LNCAP (cell line): Measurements from ENCODE around the gene PROX2.

Experiments
- TF ChIP-seq, protein P1 (sequence below): fragments of 450-650 bp; IDR thresholded peaks from 2 replicates; pipeline ENCODE4 v1.5.1; 2017; ENCODE audit warnings: mild to moderate bottlenecking

The PROX2 gene

GRCh38 chr14:74852922-74853530 is 22.9 kb downstream of the PROX2 start:
- TF ChIP-seq, protein P1, sequence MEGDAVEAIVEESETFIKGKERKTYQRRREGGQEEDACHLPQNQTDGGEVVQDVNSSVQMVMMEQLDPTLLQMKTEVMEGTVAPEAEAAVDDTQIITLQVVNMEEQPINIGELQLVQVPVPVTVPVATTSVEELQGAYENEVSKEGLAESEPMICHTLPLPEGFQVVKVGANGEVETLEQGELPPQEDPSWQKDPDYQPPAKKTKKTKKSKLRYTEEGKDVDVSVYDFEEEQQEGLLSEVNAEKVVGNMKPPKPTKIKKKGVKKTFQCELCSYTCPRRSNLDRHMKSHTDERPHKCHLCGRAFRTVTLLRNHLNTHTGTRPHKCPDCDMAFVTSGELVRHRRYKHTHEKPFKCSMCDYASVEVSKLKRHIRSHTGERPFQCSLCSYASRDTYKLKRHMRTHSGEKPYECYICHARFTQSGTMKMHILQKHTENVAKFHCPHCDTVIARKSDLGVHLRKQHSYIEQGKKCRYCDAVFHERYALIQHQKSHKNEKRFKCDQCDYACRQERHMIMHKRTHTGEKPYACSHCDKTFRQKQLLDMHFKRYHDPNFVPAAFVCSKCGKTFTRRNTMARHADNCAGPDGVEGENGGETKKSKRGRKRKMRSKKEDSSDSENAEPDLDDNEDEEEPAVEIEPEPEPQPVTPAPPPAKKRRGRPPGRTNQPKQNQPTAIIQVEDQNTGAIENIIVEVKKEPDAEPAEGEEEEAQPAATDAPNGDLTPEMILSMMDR, result no peak

GRCh38 chr14:74848768-74849167 is 27.2 kb downstream of the PROX2 start:
- TF ChIP-seq, protein P1, result no peak

DNA sequence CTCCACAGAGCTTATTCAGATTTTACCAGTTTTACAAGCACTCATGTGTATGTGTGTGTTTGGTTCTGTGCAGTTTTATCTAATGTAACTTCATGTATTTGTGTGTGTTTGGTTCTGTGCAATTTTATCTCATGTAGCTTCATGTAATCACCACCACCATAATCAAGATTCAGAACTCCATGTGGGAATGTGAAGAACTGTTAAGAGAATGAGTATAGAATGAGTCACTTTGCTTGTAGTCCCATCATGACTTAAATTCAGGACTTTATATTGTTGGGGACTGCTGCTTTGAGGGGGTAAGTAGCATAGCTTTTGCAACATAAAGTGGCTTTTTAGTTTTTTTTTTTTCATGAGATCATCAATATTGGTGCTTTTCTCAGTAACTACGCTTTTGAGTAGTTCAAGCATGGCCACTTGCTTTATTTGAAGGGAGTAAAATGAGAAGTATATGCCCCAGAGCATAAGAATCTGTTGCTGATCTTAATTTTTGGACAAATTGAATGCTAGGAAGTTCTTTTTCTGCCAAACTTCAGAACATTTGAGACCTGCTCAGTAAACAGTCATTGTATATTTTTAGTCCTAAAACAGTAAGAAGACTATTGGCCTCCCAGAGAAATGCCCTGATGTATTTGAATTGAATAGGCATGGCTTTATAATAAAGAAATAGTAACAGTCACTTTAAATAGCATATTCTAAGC is 28.8 kb downstream of the PROX2 start:
- TF ChIP-seq, protein P1, result no peak

DNA sequence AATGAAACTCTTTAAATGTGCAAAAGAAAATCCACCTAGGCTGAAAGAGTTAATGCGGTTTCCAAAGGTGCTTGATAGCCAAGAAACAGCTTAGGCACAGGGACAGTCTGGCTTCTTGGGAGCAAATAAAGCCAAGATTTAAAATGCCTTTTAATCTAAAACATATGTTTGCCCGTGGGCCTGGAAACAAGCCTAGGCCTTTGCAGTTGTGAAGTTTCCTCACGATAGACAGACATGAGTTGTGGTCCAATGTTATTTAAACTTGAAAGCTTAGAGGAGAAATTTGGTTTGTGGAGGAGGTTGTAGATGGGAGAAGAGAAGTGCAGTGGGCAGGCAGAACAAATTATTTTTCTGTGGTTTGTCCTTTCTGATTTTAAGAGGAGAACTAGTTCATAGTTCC is 29.8 kb downstream of the PROX2 start:
- TF ChIP-seq, protein P1, result no peak

DNA sequence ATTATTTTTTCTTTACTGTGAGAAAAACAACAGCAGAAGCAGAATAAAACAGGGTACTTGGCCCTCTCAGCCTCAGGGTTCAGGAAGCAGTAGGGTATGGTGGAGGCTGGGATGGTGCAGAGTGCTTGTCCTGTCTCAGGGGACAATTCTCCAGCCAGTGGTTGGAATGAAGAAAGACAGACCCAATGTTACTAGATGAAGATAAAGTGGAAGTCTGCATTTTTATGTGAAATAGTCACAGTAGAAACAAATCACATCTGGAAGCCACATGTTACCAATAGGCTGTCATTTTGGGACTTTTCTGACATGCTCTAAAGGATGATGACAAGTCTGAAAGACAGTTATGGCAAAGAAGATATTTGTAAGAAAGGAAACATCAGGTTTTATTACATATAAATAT is 32.3 kb downstream of the PROX2 start:
- TF ChIP-seq, protein P1, result no peak

DNA sequence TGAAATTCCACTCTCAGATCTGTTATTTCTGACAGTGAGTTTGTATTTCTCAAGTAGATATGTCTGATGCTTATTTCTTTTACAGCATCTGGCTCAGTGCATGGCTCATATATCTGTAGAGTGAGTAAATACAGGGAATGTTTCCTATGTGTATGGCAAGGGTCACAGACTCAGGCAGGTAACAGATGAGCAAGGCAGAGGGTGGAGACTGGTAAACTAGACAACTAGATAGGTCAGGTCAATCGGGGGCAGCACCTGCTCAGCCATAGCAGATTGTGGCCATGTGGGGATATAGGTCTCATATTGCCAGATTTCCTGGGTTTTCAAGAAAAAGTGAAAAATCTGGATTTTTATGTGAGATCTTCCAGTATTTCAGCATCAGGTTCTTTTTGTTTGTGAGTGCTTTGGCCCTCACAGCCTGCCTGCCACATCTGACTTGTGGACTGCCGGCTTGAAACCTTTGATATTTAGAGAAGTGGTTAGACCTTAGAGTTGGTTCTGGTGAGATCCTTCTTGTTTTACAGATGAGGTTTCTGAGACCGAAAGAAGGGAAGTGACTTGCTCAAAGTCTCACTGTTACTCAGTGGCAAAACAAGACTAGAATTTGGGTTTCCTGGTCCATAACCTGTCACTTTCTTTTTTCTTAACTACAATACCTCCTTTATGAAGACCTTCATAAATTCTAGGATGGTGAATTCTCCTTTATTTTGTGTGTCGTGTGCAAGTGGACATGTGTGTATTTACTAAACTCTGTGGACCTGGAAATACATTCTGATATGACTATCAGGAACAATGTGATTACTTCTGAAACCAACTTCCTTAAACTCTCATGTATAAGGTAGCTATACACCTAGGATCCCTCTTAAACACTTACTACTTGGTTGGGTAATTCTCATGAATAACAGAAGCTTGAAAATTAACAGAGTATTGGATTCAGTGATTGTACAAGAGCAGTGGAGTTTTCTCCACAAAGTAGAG is 34.4 kb downstream of the PROX2 start:
- TF ChIP-seq, protein P1, result no peak

- TF ChIP-seq, protein P1, result no peak
These were observed 35.3 kb downstream of the PROX2 start for GRCh38 chr14:74840603-74841030.
